GM21526 (cell line): ENCODE measurements around the gene CCDC183.
A peak's percentile ranks its signal among the peaks of the same experiment; 100 is the strongest.
"Not testable (repeated sequence)": the region's sequence is repeated elsewhere in the genome, so short reads cannot be mapped to it uniquely, and the experiment has no call there.

ENCODE experiments used
- ATAC-seq: cut with Tn5 transposase; IDR thresholded peaks from one replicate; pipeline ENCODE4 v1.9.1; 2021; ENCODE audit warnings: moderate library complexity; ENCODE audit not compliant: unreplicated experiment, low FRiP score

The CCDC183 gene

DNA sequence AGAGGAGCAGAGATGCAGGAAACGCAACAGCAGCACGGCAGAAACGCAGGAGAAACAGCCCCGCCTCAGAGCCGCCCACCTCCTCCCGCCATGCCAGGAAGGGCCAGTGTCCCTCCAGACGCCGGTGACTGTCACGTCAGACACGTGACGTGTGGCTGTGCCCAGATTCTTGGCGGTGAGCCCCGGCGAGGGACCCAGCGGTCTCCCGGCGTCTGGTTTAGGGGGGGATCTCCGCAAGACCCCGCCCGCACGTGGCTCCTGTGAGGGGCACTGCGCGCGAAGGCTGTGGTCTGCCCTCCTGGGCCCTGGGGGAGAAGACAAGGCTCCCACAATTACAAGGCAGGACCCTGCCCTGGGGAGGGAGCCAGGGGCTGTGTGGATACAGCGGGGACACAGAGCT is 35.7 kb upstream of the CCDC183 start:
- no peak for ATAC-seq

DNA sequence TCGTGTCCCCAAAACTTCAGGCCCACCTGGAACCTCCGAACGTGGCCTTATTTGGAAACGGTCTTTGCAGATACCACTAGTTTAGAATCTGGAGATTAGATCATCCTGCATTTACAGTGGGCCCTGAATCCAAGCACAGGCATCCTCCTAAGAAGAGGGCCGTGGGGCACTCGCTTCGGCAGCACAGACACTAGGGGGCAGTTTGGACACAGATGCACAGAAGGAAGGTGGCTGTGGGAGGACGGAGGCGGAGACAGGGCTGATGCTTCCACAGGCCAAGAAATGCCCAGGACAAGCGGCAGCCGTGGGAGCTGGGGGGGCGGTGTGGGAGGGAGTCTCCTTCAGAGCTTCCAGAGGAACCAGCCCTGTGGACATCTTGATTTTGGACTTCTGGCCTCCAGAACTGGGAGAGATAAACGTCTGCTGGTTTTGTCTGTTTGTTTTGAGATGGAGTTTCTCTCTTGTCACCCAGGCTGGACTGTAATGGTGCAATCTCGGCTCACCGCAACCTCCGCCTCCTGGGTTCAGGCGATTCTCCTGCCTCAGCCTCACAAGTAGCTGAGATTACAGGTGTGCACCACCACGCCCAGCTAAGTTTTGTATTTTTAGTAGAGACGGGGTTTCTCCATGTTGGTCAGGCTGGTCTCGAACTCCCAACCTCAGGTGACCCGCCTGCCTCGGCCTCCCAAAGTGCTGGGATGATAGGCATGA is 35.1 kb upstream of the CCDC183 start:
- ATAC-seq: not testable (repeated sequence)

DNA sequence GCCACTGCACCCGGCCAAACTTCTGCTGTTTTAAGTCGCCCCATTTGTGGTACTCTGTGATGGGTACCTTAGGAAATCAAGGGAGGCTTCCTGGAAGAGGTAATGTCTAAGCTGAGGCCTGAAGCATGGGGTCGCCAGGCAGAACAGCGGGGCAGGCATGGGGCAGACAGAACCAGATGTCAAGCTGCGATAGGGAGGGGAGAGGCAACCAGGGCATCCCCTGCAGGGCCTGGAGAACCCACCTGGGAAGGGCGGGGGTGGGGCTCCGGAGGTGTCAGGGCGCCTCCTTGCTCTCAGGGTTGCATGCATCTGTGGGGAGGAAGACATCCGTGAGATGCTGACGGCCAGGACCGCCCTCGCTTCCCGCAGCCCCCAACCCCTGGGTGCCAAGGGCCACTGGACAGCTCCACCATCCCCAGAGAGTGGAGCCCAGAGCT is 34.6 kb upstream of the CCDC183 start:
- ATAC-seq: no peak

DNA sequence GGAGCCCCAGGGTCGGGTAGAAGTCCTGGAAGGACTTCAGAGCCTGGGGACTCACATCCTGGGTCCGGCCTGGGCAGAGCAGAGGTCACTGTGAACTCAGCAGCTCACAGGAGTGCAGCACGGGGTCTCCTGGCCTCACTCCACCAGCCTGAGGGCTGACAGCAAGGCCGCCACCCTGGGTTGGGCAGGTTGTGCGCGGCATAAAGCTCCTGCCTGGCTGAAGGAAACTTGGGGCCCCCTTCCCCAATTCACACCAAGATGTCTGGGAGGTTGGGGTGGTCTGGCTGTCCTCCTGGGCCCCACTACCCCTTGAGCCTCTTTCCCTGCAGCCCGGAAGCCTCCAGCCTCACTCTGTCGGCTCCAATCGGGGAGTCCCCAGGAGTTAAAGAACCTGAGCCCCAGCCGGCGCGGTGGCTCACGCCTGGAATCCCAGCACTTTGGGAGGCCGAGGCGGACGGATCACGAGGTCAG is 33.9 kb upstream of the CCDC183 start:
- no peak for ATAC-seq

DNA sequence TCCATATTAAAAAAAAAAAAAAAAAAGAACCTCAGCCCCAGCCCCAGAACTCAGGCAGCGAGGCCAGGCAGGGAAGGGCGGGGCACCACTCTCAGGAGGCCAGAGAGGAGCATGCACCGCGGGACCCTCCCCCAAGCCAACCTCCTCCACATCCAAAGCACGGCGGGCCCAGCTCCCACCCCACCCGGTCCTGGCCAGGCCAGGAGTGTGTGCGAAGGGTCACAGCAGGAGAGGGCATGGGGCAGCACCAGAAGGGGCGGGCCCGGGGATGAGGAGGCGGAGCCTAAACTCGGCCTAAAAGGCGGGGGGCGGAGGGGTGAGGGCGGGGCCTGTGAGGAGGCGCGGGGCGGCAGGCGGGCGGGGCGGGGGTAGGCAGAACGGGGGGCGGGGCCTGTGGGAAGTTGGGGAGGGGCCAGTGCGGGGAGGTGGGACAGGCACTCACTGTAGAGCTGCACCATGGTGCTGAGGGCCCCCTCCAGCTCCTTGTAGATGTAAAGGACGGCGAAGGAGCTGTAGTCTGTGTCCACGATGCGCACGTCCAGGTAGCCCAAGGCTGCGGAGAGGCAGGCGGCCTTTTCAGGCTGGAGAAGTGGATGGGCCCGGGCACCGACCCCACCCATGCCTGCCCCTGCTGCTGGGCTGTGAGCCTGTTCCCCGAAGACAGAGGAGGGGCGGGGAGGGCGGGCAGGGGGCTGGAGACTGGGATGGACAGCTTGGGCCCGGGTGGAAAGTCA is 33.1 kb upstream of the CCDC183 start:
- ATAC-seq: no peak

DNA sequence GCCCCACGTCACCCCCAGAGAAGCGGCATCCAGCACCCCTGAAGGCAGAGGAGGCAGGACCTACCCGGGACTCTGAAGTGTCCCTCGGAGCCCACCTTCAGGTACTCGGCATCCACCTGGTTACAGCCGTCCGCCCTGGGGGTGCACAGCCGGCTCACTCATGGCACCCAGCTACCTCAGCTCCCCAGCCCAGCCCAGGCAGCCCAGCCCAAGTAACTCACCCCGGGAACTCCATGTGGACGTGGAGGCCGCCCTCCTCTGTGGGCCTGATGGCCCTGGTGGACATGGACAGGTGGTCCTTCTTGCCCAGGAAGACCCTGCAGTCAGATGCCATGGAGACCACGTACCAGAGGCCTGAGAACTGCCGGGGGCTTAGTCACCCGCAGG is 32.5 kb upstream of the CCDC183 start:
- no peak for ATAC-seq

DNA sequence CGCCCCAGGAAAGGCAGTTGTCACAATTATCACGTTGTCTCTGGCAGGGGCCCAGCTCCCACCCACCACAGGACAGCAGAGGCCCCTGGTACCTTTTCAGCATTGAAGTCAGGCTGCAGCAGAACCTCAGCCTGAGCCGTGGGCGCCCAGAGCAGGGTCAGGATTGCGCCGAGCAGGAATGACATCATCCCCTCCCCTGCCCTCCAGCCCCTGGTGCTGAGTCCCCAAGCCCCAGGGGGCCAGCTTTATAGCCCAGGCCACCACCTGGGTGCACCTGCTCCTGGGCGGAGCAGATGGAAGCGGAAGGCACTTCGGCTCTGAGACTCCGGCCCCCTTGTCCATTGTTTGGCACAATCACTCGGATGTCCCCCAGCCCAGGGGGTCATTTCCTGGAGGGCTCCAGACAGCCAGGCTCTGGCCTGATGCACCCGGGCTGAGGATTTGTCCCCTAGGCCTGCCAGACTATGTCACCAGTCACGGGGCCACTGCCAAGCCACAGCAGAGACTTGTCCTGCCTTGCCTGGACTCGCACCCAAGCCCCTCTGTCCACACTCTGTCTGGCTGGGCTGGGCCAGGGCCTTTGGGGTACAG is 31.7 kb upstream of the CCDC183 start, which contains the start of gene LCN15:
TSS of gene LCN15 (minus strand) at position 218 of the 591 bp plus-strand sequence. CDS start at position 188, 30 bp downstream.
- no peak for ATAC-seq

DNA sequence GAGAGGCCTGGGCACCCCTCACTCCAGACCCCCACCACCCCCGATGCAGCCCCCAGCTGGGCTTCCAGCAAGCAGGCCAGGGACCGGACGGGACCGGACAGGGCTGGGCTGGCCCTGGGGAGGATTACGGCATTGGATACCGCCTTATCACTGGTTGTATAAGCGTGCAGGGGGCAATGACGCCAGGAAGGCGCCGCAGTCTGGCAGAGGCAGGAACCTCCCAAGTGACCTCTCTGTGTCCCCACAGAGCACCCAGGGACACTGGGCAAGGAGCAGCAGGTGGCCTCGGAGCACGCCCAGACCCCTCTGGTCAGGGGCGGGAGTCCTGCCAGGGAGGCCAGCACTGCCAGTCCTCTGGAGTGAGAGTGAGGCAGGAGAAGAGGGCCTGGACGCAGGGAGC is 31.1 kb upstream of the CCDC183 start:
- ATAC-seq: no peak

DNA sequence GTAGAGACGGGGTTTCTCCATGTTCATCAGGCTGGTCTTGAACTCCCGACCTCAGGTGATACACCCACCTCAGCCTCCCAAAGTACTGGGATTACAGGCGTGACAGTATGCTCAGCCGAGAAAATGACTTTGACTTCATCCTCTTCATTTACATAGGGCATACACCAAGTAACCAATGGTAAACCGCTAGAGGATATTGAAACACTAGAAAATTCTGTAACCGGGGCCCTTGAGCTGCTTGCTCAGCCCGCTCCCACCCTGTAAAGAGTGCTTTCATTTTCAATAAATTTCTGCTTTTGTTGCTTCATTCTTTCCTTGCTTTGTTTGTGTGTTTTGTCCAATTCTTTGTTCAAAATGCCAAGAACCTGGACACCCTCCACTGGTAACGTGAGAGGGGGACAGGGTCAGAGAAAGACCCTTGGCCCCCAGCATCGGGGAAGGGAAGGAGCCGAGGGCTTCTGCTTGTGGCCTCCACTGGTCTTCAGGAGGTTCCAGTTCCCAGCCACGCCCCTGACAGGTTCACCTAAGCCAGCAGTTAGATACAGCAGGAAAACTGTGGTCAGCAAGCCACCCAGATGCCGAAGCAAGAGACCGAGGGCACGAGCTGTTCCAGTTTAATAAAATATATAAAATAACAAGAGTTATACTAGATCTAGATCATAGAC is 30.3 kb upstream of the CCDC183 start:
- peak; percentile 53 for ATAC-seq

DNA sequence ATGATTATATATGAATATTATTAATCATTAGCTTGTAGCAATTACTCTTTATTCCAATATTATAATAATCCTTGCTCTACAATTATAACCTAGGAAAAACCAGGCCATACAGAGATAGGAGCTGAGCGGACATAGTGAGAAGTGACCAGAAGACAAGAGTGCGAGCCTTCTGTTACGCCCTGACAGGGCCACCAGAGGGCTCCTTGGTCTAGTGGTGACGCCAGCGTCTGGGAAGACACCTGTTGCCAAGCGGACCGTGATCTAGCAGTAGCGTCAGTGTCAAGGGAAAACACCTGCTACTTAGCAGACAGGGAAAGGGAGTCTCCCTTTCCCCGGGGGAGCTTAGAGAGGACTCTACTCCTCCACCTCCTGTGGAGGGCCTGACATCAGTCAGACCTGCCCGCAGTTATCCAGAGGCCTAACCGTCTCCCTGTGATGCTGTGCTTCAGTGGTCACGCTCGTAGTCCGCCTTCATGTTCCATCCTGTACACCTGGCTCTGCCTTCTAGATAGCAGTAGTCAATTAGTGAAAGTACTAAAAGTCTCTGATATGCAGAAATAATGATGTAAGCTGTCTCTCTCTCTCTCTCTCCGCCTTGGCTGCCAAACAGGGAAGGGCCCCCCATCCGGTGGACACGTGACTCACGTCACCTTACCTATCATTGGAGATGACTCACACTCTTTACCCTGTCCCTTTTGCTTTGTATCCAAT is 29.6 kb upstream of the CCDC183 start:
- ATAC-seq: not testable (repeated sequence)

DNA sequence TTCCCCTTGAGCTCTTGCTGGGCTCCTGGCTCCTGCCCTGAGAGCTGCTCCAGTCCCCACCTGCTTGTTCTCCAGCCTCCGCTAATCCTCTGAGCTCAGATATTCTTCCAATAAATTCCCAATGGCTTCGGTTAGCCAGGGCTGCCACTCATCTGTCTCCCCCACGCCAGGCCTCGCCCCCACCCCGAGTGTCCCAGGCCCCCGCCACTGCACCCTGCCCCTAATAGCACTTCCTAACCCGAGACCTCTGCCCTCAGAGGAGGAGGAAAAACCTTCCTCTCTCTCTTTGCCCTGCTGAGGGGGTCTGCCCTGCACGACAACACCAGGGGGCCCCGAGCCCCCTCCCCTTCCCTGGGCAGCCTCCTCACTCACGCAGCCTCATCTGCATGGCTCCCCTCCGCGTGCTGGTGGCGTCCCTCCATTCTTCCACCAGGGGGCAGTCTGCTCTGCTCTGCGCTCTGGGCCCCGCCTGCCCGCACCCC is 26.4 kb upstream of the CCDC183 start:
- ATAC-seq: no peak

DNA sequence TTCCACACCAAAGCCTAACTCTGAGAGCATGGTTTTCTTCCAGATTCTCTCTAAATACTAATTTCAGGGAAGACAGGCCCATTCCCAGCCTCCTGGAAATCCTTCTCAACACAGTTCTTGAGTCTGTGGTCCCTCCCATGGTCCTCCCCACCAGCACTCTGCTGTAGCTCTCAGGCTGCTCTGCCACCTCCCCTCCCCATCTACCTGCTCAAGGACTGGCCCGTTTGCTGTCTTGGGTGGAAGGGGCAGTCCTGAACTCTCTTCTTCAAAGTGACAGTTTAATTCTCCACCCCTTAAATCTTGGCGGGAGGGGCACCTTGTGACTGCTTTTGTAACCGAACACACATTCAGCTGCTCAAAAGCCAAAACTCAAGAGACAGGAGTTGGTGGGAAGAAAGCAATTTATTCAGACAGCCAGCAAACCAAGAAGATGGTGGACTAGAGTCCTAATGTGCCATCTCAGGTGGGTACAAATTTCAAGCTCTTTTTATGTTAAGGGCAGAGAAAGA is 24.2 kb upstream of the CCDC183 start:
- ATAC-seq: no peak

DNA sequence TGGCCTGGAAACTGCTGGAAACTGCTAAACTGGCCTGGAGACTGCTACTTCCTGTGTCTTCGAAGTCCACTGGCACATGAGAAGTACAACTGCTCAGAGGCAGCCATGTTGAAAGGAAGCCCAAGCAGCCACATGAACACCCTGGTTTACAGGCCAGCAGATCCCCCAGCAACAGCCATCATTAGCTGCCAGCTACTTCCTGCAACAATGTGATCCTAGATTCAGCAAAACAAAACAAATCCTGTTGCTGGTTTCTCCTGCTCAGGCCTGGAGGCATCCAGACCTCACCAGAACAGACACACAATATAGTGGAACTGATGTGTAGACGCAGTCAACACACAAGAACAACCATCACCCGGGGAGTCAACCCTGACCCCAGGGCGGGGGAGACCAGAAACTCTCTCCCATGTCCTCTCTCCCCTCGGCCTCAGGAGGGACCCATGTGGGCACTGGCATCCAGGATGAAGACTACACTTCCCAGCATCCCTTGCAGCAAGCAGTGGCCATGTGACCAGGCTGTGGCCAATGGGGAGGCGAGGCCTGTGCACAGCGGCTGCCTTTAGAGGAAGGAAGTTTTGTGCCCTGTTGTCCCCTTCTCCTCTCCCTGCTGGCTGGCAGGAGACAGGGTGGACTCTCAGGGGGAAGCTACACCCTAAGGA is 22.6 kb upstream of the CCDC183 start:
- ATAC-seq: no peak

DNA sequence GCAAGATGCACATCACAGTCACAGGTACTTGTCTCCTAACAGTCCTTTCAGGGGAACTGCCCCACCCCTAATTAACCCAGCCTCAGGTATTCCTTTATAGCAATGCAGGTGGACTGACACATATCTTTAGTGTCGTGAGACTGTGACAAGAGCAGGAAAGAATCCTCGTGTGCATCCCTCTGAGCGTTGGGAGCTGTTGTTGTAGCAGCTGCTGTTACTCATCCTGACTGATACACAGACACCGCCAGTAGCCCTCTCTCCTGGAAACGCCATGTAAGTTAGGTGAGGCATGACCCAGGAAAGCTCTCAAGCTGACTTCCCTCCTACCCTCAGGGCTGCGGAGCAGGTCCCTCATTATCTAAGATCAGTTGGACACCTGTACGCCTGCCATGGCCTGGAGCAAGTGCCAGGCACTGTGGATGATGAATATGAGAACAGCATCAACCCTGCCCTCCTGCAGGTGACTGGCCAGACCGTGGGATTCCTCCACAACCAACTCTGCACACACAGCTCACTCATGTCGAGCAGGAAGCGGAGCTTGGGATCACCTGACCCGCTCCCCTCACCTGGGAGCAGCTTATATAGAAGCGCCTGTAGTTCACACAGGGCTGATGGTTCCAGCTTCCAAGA is 21.6 kb upstream of the CCDC183 start:
- ATAC-seq: no peak

DNA sequence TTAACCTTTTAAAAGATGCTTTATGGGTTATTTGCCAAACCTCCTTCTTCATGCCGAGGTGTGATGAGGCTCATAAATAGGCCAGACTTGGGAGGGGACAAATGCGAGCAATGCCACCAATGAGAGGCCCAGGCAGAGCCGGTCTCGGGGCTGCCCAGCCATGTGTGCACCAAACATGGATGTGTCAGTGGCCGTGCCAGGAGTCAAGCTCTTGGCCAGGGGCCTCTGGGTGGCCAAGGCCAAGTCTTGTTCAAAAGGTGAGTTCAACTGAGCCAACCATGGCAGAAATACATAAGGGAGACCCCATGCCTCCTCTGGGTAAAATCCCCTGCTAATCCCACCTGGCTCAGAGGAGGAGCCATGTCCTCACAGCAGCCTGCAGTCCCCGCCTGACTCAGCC is 20.9 kb upstream of the CCDC183 start:
- no peak for ATAC-seq

DNA sequence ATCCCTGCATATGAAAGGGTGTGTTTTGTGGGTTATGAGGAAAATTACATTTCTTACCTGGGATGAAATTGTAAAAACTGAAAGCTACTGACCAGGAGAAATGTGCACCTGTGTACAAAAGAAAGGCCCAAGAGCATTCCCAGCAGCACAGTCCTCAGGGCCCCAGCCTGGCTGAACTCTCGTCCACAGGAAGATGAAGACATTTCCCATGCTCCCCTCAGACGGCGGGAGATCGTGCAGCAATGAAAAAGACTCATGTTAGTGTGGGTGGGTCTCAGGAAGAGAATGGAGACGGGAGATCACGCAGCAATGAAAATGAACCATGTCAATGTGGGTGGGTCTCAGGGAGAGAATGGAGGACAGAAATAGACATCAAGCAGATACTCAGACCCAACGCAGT is 19.2 kb upstream of the CCDC183 start:
- ATAC-seq: no peak

DNA sequence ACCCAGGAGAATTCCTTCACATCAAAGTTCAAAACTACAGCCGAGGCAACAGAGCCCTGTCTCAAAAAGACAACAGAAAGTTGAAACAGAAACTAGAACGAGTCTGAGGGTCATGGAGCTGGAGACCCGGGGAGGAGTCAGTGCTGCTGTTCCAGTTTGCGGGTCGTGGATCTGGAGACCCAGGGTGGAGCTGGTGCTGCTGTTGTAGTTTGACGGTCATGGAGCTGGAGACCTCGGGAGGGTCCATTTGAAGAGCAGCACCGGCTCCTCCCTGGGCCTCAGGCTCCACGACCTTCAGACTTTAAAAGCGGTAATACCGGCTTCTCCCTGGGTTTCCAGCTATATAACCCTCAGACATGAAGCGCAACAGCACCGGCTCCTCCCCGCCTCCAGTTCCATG is 18.8 kb upstream of the CCDC183 start:
- no peak for ATAC-seq

DNA sequence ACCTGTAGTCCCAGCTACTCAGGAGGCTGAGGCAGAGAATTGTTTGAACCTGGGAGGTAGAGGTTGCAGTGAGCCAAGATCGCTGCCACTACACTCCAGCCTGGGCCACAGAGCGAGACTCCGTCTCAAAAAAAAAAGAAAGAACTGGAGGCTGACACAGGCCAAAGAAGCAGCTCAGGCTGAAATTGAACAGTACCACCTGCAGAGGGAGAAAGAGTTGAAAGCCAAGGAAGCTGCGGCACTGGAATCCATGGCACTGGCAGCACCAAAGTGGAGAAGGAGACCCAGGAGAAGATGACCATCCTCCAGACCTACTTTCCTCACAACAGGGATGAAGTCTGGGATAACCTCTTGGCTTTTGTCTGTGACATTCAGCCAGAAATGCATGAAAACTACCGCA is 16.3 kb upstream of the CCDC183 start:
- no peak for ATAC-seq

DNA sequence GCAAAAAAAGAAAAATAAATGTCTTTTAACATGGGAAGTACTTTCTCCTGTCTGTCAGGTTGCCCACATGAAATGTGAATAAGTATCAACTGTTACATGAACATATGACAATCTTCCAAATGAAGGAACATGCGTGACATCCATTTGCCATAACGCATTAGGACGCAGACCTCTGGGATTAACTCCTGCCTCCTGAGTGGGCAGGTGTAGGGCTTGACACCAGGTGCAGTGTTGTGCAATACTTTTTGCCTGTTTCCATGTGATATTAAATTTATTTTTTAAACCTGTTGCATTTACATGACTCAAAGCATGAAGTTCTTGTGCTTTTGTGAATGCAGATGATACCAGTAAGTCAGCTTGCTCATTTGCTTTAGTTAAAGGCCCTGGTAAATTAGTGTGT is 13.7 kb upstream of the CCDC183 start:
- no peak for ATAC-seq
